HepG2 (cell line): ENCODE measurements around the gene HOXC10. TPM values are rescaled to one million over a fixed set of nuclear protein-coding genes. Genes with fewer than 3 reads are reported as not detected.

Experiments
- ARNT2 ChIP-seq: sonication (generic); formaldehyde crosslinking; IDR thresholded peaks from 2 replicates; pipeline ENCODE4 v1.8.0; 2022; ENCODE audit warnings: mild to moderate bottlenecking, low read depth, missing genetic modification reagents, moderate library complexity
- ELF3 ChIP-seq: IDR thresholded peaks from 2 replicates; pipeline ENCODE4 v1.6.1; 2016; ENCODE audit warnings: missing genetic modification reagents, missing compliant biosample characterization
- RAD21 ChIP-seq: fragments of 450-650 bp; formaldehyde crosslinking; IDR thresholded peaks from 2 replicates; pipeline ENCODE4 v1.5.0; 2020; ENCODE audit warnings: mild to moderate bottlenecking
- RBM39 ChIP-seq: fragments of 200-400 bp; formaldehyde crosslinking; IDR thresholded peaks from one replicate; pipeline ENCODE4 v1.6.1; 2018; ENCODE audit warnings: antibody characterized with exemption, mild to moderate bottlenecking, low read depth, low read length; ENCODE audit not compliant: poor library complexity, severe bottlenecking
- ZNF292 ChIP-seq: sonication (generic); formaldehyde crosslinking; IDR thresholded peaks from 2 replicates; pipeline ENCODE4 v1.8.1; 2022; ENCODE audit warnings: mild to moderate bottlenecking, low read depth, missing genetic modification reagents, borderline replicate concordance
- ZNF317 ChIP-seq: sonication (generic); formaldehyde crosslinking; IDR thresholded peaks from 2 replicates; pipeline ENCODE4 v1.5.0; 2020; ENCODE audit warnings: mild to moderate bottlenecking, missing genetic modification reagents
- ZNF567 ChIP-seq: sonication (generic); formaldehyde crosslinking; IDR thresholded peaks from 2 replicates; pipeline ENCODE4 v1.8.1; 2023; ENCODE audit warnings: mild to moderate bottlenecking, missing genetic modification reagents, borderline replicate concordance
- ZNF652 ChIP-seq: IDR thresholded peaks from 2 replicates; pipeline ENCODE4 v1.6.1; 2016; ENCODE audit warnings: low read depth, borderline replicate concordance
- polyA plus RNA-seq, 8 experiments: library from polyadenylated mRNA; depleted of rRNA in 3 of 8; stranded (reverse) in 7 of 8; unstranded in 1 of 8; fragments of >200 nt; fragmentation: Illumina TruSeq in 4 of 8; extraction: Trizol in 4 of 8; gene quantifications; 2 replicates each; pipeline versions ENCODE4 v1.2.1 to v1.2.3, GENCODE V29; 2011 to 2016; ENCODE audit warnings: low read depth in 4 of 8, missing spikeins in 1 of 8, mixed read lengths in 1 of 8; ENCODE audit not compliant: insufficient read depth in 1 of 8
- total RNA-seq, 5 experiments: library from RNA; depleted of rRNA; stranded (reverse); fragments of >200 nt; fragmentation: Illumina TruSeq; extraction: Trizol; gene quantifications; 2 replicates each; pipeline ENCODE4 v1.2.3, GENCODE V29; 2016; ENCODE audit warnings: low read depth in 1 of 5
- TF ChIP-seq, protein P1 (sequence below): sonication (generic); formaldehyde crosslinking; IDR thresholded peaks from 2 replicates; pipeline ENCODE4 v1.4.0; 2020; ENCODE audit warnings: missing genetic modification reagents, borderline replicate concordance
- TF ChIP-seq, protein P2 (sequence below): sonication (generic); formaldehyde crosslinking; IDR thresholded peaks from 2 replicates; pipeline ENCODE4 v1.5.0; 2020; ENCODE audit warnings: mild to moderate bottlenecking, missing genetic modification reagents, moderate library complexity
- TF ChIP-seq, protein P3 (sequence below): IDR thresholded peaks from 2 replicates; pipeline ENCODE4 v1.6.1; 2016; ENCODE audit warnings: mild to moderate bottlenecking
- TF ChIP-seq, protein P4 (sequence below): sonication (generic); formaldehyde crosslinking; IDR thresholded peaks from 2 replicates; pipeline ENCODE4 v1.4.0; 2020; ENCODE audit warnings: missing genetic modification reagents, borderline replicate concordance
- TF ChIP-seq, protein P5 (sequence below): sonication (generic); formaldehyde crosslinking; IDR thresholded peaks from 2 replicates; pipeline ENCODE4 v1.4.0; 2020; ENCODE audit warnings: low read depth, mild to moderate bottlenecking, missing genetic modification reagents
- TF ChIP-seq, protein P6 (sequence below): sonication (generic); formaldehyde crosslinking; IDR thresholded peaks from 2 replicates; pipeline ENCODE4 v1.4.0; 2020; ENCODE audit warnings: missing genetic modification reagents

HOXC10 gene
- total and polyA plus RNA-seq, 2 of the 13 experiments (the other 11 are each of a cell fraction or from before 2014, with no cell fraction given): not detected

DNA sequence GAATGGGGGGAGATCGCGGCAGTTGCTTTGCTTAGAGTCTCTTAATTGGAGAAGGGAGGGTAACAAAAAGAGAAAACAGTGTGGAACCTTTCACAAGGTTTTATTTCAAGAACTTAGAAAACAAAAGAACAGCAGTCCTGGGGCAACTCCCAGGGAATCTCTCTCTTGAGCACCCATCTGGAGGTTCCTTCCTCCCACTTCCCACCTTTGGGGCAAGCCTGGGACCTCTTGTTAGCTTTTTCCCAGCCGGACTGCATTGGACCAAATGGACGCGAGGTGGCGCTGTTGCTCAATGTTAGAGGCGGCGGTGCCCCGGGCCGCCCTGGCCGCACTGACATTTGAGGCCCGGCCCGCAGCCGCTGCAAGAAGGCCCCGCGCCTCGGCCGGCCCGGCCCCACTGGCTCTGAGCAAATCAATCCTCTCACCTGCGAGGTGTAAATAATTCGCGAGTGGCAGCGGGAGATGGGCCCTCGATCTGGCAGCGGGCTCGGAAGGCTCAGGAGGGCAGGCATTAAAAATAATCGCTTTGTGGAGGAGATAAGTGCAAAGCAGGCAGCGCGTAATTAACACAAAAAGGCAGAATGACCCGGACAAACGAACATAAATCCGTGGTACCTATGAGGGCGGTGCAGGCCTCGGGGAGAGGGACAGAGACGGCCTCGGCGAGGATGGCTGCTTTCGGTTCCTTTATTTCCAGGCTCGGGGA, 21.1 kb downstream of the HOXC10 start (continued):
- TF ChIP-seq, protein P1, sequence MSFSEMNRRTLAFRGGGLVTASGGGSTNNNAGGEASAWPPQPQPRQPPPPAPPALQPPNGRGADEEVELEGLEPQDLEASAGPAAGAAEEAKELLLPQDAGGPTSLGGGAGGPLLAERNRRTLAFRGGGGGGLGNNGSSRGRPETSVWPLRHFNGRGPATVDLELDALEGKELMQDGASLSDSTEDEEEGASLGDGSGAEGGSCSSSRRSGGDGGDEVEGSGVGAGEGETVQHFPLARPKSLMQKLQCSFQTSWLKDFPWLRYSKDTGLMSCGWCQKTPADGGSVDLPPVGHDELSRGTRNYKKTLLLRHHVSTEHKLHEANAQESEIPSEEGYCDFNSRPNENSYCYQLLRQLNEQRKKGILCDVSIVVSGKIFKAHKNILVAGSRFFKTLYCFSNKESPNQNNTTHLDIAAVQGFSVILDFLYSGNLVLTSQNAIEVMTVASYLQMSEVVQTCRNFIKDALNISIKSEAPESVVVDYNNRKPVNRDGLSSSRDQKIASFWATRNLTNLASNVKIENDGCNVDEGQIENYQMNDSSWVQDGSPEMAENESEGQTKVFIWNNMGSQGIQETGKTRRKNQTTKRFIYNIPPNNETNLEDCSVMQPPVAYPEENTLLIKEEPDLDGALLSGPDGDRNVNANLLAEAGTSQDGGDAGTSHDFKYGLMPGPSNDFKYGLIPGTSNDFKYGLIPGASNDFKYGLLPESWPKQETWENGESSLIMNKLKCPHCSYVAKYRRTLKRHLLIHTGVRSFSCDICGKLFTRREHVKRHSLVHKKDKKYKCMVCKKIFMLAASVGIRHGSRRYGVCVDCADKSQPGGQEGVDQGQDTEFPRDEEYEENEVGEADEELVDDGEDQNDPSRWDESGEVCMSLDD: no peak
- TF ChIP-seq ZNF567 (CRISPR knock-in tag) (no peak), ELF3 (CRISPR knock-in tag) (peak; percentile 27; the same call in 1 of the 2 replicates), ARNT2 (CRISPR knock-in tag) (no peak), ZNF652 (peak; percentile 37; the same call in 1 of the 2 replicates), RBM39 (peak; percentile 50), ZNF317 (CRISPR knock-in tag) (no peak), RAD21 (CRISPR knock-in tag) (peak; percentile 96), ZNF292 (no peak)
- TF ChIP-seq, protein P2, sequence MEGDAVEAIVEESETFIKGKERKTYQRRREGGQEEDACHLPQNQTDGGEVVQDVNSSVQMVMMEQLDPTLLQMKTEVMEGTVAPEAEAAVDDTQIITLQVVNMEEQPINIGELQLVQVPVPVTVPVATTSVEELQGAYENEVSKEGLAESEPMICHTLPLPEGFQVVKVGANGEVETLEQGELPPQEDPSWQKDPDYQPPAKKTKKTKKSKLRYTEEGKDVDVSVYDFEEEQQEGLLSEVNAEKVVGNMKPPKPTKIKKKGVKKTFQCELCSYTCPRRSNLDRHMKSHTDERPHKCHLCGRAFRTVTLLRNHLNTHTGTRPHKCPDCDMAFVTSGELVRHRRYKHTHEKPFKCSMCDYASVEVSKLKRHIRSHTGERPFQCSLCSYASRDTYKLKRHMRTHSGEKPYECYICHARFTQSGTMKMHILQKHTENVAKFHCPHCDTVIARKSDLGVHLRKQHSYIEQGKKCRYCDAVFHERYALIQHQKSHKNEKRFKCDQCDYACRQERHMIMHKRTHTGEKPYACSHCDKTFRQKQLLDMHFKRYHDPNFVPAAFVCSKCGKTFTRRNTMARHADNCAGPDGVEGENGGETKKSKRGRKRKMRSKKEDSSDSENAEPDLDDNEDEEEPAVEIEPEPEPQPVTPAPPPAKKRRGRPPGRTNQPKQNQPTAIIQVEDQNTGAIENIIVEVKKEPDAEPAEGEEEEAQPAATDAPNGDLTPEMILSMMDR (CRISPR knock-in tag): peak; percentile 90
- TF ChIP-seq, protein P3, sequence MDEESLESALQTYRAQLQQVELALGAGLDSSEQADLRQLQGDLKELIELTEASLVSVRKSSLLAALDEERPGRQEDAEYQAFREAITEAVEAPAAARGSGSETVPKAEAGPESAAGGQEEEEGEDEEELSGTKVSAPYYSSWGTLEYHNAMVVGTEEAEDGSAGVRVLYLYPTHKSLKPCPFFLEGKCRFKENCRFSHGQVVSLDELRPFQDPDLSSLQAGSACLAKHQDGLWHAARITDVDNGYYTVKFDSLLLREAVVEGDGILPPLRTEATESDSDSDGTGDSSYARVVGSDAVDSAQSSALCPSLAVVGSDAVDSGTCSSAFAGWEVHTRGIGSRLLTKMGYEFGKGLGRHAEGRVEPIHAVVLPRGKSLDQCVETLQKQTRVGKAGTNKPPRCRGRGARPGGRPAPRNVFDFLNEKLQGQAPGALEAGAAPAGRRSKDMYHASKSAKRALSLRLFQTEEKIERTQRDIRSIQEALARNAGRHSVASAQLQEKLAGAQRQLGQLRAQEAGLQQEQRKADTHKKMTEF (CRISPR knock-in tag): peak; percentile 45; the same call in 1 of the 2 replicates
- TF ChIP-seq, protein P4, sequence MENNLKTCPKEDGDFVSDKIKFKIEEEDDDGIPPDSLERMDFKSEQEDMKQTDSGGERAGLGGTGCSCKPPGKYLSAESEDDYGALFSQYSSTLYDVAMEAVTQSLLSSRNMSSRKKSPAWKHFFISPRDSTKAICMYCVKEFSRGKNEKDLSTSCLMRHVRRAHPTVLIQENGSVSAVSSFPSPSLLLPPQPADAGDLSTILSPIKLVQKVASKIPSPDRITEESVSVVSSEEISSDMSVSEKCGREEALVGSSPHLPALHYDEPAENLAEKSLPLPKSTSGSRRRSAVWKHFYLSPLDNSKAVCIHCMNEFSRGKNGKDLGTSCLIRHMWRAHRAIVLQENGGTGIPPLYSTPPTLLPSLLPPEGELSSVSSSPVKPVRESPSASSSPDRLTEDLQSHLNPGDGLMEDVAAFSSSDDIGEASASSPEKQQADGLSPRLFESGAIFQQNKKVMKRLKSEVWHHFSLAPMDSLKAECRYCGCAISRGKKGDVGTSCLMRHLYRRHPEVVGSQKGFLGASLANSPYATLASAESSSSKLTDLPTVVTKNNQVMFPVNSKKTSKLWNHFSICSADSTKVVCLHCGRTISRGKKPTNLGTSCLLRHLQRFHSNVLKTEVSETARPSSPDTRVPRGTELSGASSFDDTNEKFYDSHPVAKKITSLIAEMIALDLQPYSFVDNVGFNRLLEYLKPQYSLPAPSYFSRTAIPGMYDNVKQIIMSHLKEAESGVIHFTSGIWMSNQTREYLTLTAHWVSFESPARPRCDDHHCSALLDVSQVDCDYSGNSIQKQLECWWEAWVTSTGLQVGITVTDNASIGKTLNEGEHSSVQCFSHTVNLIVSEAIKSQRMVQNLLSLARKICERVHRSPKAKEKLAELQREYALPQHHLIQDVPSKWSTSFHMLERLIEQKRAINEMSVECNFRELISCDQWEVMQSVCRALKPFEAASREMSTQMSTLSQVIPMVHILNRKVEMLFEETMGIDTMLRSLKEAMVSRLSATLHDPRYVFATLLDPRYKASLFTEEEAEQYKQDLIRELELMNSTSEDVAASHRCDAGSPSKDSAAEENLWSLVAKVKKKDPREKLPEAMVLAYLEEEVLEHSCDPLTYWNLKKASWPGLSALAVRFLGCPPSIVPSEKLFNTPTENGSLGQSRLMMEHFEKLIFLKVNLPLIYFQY (CRISPR knock-in tag): peak; percentile 83
- TF ChIP-seq, protein P5, sequence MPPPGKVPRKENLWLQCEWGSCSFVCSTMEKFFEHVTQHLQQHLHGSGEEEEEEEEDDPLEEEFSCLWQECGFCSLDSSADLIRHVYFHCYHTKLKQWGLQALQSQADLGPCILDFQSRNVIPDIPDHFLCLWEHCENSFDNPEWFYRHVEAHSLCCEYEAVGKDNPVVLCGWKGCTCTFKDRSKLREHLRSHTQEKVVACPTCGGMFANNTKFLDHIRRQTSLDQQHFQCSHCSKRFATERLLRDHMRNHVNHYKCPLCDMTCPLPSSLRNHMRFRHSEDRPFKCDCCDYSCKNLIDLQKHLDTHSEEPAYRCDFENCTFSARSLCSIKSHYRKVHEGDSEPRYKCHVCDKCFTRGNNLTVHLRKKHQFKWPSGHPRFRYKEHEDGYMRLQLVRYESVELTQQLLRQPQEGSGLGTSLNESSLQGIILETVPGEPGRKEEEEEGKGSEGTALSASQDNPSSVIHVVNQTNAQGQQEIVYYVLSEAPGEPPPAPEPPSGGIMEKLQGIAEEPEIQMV (CRISPR knock-in tag): no peak
- TF ChIP-seq, protein P6, sequence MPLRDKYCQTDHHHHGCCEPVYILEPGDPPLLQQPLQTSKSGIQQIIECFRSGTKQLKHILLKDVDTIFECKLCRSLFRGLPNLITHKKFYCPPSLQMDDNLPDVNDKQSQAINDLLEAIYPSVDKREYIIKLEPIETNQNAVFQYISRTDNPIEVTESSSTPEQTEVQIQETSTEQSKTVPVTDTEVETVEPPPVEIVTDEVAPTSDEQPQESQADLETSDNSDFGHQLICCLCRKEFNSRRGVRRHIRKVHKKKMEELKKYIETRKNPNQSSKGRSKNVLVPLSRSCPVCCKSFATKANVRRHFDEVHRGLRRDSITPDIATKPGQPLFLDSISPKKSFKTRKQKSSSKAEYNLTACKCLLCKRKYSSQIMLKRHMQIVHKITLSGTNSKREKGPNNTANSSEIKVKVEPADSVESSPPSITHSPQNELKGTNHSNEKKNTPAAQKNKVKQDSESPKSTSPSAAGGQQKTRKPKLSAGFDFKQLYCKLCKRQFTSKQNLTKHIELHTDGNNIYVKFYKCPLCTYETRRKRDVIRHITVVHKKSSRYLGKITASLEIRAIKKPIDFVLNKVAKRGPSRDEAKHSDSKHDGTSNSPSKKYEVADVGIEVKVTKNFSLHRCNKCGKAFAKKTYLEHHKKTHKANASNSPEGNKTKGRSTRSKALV (CRISPR knock-in tag): peak; percentile 76
